ENCODE data around the gene MAP3K15.
"Not testable (repeated sequence)": the region's sequence is repeated elsewhere in the genome, so short reads cannot be mapped to it uniquely, and the experiment has no call there.

DNA sequence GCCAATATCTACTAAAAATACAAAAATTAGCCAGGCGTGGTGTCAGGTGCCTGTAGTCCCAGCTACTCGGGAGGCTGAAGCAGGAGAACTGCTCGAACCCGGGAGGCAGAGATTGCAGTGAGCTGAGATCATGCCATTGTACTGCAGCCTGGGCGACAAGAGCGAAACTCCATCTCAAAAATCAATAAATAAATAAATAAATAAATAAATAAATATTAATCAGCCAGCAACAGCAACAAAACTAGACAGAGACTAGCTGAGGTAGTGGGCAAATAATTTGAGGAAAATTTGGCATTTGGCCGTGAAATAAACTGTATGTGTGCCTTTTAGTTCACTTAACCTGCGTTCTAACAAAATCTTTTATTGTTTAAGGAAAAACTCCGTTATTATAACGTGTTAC, 69.5 kb downstream of the MAP3K15 start:
- TF ChIP-seq, protein P1, sequence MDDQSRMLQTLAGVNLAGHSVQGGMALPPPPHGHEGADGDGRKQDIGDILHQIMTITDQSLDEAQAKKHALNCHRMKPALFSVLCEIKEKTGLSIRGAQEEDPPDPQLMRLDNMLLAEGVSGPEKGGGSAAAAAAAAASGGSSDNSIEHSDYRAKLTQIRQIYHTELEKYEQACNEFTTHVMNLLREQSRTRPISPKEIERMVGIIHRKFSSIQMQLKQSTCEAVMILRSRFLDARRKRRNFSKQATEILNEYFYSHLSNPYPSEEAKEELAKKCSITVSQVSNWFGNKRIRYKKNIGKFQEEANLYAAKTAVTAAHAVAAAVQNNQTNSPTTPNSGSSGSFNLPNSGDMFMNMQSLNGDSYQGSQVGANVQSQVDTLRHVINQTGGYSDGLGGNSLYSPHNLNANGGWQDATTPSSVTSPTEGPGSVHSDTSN (IDR thresholded peaks at IDR 0.05) = not testable (repeated sequence)
- TF ChIP-seq, protein P2, sequence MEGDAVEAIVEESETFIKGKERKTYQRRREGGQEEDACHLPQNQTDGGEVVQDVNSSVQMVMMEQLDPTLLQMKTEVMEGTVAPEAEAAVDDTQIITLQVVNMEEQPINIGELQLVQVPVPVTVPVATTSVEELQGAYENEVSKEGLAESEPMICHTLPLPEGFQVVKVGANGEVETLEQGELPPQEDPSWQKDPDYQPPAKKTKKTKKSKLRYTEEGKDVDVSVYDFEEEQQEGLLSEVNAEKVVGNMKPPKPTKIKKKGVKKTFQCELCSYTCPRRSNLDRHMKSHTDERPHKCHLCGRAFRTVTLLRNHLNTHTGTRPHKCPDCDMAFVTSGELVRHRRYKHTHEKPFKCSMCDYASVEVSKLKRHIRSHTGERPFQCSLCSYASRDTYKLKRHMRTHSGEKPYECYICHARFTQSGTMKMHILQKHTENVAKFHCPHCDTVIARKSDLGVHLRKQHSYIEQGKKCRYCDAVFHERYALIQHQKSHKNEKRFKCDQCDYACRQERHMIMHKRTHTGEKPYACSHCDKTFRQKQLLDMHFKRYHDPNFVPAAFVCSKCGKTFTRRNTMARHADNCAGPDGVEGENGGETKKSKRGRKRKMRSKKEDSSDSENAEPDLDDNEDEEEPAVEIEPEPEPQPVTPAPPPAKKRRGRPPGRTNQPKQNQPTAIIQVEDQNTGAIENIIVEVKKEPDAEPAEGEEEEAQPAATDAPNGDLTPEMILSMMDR (IDR thresholded peaks at IDR 0.05) = not testable (repeated sequence)
- TF ChIP-seq RFX5 (IDR thresholded peaks at IDR 0.05; ENCODE audit: low read length); TAF1 (IDR thresholded peaks at IDR 0.05; ENCODE audit: borderline replicate concordance, low read depth, low read length); NFIC (IDR thresholded peaks at IDR 0.05; ENCODE audit: borderline replicate concordance): not testable (repeated sequence)
- TF ChIP-seq, protein P3, sequence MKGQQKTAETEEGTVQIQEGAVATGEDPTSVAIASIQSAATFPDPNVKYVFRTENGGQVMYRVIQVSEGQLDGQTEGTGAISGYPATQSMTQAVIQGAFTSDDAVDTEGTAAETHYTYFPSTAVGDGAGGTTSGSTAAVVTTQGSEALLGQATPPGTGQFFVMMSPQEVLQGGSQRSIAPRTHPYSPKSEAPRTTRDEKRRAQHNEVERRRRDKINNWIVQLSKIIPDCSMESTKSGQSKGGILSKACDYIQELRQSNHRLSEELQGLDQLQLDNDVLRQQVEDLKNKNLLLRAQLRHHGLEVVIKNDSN (IDR thresholded peaks at IDR 0.05; ENCODE audit: borderline replicate concordance, low read depth) = not testable (repeated sequence)
